Measurements from ENCODE around the gene PFN3.

The PFN3 gene, protein sequence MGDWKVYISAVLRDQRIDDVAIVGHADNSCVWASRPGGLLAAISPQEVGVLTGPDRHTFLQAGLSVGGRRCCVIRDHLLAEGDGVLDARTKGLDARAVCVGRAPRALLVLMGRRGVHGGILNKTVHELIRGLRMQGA

DNA sequence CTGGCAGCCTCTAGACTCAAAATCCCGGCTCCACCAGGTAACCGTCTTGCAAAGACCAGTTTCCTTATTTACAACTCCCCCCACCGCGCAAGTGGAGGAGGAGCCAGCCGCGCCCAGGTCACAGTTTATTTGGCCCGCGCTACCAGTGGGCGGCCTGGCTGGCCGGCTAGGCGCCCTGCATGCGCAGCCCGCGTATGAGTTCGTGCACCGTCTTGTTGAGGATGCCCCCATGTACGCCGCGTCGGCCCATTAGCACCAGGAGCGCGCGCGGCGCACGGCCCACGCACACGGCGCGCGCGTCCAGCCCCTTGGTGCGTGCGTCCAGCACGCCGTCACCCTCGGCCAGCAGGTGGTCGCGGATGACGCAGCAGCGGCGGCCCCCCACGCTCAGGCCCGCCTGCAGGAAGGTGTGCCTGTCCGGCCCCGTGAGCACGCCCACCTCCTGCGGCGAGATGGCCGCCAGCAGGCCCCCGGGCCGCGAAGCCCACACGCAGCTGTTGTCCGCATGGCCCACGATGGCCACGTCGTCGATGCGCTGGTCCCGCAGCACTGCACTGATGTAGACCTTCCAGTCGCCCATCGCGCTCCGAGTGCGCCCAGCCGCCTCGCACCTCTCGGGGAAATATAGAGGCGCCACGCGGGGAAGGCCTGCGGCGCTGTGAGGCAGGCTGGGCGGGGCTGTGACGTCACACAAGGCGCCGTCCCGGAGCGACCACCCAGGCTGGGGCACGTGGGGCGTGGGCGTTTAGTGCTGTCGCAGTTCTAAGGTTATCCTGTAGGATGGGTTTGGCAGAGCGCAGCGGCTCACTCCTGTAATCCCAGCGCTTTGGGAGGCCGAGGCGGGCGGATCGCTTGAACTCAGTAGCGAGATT, at the start of gene PFN3:
TSS of gene PFN3 (minus strand) at position 665 of the 872 bp plus-strand sequence. CDS start at position 580, 85 bp downstream.
- no peak for DNase-seq

DNA sequence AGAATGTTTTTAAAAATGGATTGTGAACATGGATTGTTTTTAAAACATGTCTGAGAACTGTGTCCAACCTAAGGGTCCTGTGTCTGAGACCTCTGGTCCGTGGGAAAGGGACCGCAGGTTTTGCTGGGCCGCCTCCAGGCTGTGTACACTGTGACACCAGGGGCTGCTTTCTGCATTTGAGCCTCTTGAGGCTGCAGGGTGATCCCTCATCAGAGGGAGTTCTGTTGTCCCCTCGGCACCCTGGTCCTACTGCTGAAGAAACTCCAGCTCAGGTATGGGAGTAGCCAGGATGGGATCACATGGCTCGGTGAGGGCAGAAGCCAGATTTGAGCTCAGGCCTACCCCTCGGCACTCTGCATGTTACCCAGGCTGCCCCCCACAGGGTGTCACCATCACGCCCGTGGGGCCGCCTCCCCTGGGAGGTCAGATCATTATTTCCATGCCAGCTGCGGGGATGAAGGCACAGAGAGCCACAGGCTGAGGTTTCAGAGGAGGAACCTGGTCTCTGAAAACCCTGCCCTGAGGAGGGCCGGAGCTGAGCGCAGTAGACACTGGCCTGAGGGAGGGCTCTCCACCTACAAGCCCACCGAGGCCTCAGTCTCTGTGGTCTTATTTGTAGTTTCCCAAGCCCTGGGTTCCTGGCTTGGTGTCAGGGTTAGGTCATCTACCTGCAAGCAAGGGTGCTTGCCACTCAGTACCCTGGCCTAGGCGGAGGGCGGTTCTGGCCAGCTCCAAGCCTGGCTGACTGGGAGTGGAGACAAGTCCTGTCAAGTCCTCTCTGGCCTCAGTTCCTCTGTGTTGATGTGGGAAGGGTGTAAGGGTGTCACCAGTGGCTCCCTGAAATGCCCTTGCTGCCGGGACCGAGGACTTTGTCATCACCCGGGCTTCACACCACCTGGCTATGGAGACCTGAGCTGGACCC, 48.9 kb upstream of the PFN3 start:
- no peak for DNase-seq

DNA sequence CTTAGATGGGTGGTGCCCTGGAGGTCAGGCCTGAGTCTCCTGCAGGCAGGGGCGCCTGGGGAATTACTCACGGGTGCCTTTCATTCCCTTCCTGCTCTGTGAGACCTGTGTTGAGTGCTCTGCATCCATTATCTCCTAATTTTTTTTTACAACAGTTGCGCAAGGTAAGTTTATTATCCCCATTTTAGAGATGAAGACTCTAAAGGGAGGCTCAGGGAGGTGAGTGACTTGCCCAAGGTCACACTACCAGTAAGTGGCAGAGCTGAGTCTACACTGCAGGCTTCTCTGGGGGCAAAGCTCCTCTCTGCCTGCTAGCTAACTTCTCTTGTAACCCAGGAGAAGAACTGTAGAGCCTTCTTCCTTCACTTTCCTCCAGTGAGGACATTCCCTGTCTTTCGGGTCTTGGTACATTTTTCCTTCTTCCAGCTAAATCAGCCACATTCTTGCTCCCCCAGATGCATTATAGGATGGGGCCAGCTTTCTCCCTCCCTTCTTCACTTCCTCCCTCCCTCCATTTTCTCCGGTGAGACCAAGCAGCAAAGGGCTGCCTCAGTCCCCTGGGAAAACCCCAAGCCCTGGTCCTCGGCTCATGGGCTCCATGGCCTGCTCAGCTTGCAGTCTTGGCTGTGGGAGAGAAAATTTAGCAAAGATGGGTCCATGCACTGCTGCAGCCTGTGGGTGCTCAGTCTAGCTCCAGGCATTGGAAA, 47.9 kb upstream of the PFN3 start:
- DNase-seq, result no peak

DNA sequence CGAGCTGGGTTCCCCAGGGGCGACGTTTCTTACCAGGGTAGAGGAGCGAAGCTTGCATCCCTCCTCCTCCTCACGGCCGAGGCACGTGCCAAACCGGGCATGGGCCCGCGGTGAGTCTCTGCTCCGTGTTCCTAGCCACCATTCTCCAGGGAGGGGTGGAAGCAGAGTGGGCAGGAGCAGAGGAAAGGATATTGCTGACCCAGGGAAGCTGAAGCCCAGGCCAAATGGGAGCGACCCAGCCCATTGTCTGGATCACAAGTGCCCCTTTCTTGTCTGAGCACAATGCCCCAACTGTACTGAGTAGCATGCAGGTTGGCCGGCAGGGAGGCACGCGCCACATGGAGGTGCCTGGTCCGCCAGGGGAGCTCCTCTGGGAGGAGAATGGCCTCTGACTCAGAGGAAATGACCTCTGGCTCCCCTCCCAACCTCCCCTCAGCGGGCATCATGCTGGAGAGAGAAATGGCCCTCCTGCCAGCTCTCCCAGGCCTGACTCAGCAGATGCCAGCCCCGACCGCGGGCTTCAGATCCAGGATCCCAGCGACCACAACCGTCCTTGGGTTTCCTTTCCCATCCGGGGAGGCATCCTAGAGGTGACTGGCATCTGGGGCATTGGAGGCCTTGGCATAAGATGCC, 47.3 kb upstream of the PFN3 start:
- no peak for DNase-seq

DNA sequence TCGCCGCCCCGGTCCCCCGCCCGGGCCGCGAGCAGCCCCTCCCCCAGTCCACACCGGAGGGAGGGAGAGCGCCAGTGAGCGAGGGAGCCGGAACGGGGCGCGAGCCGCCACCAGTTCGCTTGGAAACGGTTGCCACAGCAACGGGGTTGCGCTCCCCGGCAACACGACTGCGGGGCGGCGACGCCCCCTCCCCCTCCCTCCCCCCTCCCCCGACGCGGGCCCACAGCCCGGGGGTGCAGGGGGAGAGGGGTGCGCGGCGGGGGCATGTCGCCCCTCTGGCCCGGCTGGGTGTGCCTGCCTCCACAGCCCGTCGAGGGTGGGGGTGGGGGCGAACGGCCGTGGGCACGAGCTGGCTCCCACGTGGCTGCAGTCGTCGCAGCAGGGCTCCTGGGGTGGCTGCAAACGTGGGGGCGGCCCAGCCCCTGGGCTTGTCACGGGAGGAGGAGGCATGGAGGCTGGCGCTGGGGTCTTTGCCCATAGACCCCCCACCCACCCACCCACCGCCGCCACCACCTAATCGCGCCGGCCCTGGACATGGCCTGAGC, 46.7 kb upstream of the PFN3 start:
- peak; percentile 59 to 71 for DNase-seq

DNA sequence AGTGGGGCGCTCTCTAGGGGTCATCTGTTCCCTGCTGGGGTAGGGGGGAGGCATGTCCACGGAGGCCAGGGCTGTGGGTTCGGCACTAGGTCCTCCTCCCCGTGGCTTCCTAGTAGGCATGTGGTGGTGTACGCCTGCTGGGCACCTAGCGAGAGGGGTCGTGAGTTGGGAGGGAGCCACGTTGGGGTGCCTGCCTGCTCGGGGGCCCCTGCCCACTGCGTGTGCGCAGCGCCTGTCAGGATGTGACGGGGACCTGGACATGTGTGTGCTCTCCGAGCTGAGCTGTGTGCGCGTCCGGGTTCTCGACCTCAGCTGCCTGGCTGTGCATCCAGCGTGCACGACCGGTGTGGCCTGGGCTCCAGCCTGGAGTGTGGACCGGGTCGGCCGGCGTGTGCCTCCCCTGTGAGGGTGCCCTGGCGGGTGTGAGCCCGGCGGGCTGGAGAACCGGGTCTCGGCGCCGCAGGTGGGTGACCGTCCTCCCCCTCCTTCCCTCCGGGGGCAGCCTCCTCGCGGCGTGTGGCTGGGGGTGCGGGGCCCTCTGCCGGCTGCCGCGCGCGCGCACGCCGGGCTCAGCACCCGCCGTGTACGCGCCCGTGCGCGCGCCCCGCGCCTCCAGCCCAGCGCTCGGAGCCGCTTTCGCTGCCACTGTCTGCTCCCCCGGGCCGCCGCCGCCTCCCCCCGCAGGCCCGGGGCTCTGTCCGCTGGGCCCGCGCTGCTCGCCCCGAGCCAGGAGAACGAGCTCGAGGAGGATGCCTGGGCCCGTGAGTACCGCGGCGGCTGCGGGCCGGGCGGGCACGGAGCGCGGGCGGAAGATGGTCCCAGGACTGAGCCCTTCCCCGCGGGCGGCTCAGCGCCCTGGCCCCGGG, 46.0 kb upstream of the PFN3 start, which contains the start of gene PRR7:
TSS of gene PRR7 (plus strand) at position 615 of the 866 bp plus-strand sequence. CDS start 8,254 bp downstream, outside the sequence.
- peak; percentile 69 to 72 for DNase-seq

DNA sequence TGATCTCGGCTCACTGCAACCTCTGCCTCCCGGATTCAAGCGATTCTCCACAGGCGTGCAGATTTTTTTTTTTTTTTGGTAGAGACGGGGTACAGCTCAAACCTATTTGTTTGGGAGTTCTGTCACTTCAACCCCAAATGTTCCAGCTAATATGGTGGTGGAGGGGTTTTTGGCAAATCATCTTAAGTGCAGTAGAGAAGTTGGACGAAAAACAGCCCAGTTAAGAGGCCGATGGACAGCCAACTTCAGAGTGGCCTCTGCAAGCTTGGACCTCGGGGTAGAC, 45.4 kb upstream of the PFN3 start:
- no peak for DNase-seq

DNA sequence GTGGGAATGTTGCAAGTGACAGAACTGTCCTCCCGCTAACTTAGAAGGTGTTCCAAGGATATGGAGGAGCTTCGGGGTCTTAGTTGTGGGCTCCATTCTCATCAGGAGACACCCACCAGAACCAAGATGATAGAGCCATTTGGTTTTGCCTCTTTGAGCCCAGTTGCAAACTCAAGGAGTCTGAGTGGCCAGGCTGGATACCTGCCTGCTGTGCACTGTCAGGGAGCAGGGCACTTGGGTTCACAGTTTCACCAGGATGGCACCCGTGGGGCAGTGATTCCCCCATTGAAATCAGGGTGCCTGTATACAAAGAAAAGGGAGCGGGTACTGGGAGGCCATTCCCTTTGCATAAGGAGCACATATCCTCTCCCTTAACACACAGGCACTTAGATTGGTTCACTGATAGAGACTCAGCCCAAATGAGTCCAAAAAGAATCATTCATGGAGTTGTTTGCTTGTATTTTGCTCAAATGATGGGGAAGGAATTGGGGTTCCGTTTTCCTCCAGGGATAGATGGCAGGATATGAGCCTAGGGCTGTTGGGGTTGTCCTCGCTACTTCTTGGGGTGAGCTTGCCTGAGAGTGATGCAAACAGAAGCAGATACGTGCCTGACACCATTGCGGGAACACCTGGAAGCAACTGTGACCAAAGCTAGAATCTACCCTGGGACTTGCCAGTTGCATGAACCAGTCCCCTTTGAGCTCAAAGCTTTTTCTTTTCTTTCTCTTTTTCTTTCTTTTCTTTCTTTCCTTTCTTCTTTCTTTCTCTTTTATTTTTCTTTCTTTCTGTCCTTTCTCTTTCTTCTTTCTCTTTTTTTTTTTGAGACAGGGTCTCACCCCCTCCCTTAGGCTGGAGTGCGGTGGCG, 44.8 kb upstream of the PFN3 start:
- DNase-seq, result no peak

DNA sequence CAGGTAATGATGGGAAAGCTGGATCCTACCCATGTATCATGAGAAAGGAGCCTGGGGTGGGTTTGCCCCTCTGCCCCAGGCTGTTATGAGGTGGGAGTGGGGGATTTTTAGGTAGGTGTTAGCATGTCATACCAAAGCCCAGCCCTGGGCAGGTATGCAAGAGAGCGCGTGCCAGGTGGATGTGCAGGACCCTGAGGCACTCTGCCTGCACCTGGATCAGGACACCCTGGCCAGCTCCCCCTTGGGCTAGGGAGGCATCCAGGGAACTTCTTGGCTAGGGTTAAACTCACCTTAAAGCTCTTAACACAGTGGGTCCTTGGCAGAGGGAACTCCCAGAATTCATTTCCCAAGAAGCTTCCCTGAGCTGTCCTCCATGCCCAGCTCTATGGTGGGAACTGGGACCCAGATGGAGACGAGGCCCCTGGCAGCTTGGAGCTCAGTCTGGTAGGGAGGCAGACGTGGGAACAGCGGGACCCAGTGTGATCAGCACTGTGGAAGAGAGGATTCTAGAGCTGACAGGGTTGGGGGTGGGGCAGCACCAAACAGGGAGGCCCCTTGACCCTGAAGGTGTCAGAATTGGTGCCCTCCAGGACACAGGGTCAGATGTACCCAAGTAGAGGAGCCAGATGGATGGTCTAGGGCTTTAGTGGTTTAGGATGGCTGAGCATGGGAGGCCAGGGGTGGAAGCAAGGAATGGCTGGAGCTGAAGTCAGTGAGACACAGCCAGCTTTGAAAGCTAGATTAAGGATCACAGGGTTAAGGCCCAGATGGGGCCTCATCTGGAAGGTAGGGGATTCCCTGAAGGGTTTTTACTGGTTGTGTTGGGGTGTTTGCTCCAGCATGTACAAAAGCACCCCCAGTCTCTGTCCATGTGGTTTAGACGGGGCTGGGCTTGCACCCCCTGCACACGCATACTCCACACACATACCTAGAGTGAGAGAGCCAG, 43.9 kb upstream of the PFN3 start:
- no peak for DNase-seq

DNA sequence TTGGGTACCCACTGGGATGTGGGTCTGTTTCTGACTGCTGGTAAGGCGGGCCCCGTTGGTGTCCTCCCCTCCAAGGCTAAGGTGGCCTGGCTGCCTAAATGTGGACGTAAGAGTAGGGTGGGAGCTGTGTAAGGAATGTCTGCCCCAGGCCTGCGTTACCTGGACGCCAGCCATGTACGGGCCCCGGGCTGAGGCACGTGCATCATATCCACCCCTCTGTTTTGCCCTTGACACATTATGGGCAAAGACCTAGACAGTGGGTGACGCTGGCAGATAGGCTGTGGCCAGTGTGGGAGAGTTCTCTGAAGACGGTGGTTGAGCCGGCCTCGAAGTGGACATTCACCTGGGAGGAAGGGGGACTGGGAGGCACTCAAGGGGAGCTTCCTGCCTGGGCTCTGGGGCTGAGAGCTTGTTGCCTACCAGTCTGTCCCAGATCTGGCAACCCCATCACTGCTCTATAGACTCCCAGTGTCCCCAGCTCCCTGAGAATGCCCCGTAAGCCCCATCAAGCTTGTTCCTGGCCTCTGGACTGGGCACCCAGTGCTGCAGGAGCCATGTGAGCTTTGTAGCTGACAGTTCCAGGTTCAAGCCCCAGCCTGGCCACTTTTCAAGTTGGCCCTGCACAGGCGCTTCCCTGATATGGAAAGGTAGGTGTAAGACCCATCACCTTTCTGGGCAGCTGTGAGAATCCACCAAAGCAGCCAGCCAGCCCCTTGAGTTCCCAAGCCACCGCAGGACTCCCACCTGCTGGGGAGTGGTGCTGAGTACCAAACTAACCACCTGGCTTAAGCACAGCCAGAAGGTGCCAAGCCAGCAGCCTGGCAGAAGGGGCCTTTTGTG, 42.9 kb upstream of the PFN3 start:
- no peak for DNase-seq

DNA sequence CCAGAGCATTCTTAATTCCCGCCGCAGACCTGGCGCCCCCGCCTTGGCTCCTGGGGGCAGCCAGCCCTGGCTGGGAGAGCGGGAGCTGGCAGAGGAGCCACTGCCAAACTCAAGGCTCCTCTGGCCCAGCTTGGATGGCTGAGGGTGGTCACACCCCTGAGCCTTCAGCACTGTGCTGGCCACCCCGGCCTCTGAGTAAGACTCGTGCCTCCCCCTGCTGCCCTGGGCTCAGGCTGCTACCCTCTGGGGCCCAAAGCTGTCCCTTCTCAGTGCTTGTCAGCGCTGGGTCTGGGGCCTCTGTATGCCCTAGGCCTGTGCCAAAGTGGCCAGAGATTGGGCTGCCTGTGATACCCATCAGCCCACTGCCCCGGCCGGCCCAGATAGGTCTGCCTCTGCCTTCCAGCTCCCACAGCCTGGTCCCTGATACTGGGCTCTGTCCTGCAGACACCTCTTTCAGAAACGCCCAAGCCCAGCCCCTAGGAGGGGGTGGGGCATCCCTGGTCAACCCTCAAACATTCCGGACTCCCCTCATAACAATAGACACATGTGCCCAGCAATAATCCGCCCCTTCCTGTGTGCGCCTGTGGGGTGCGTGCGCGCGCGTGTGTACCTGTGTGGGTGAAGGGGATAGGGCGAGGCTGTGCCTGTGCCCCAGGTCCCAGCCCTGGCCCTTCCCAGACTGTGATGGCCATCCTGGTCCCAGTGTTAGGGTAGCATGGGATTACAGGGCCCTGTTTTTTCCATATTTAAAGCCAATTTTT, 41.8 kb upstream of the PFN3 start:
- DNase-seq, result no peak

DNA sequence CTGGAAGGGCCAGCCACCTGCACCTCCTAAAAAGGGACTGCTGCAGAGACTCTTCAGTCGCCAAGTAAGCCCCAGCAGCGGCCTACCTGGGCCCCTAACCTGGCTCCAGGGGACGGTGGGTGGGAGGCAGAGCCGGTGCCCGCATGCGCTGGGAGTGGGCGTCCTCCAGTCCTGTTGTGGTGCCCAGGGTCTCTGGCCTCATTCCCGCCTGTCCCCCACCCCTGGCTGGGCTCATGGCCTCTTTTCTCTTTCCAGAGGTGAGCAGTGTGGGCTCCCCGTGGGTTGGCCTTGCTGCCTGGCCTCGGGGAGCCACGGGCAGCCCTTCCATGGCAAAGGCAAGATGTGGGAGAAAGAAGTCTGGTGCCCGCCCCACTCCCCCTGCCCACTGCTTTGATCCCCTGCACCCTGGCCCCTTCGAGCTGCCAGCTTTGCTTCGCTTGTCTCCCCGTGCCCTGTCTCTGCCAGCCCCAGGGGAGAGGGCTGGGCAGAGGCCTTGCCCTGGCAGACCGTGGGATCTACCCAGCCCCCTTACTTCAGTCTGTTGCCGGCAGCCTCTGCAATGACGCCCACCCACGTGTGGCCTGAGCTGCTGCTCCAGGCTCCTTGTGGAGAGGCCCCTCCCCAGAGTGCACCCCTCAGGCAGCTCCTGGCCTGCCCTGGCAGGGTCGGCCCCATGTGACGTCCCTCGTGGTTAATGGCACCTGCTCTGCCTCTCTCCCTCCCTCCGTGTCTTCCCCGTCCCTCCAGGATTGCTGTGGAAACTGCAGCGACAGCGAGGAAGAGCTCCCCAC, 40.7 kb upstream of the PFN3 start:
- DNase-seq, result no peak

DNA sequence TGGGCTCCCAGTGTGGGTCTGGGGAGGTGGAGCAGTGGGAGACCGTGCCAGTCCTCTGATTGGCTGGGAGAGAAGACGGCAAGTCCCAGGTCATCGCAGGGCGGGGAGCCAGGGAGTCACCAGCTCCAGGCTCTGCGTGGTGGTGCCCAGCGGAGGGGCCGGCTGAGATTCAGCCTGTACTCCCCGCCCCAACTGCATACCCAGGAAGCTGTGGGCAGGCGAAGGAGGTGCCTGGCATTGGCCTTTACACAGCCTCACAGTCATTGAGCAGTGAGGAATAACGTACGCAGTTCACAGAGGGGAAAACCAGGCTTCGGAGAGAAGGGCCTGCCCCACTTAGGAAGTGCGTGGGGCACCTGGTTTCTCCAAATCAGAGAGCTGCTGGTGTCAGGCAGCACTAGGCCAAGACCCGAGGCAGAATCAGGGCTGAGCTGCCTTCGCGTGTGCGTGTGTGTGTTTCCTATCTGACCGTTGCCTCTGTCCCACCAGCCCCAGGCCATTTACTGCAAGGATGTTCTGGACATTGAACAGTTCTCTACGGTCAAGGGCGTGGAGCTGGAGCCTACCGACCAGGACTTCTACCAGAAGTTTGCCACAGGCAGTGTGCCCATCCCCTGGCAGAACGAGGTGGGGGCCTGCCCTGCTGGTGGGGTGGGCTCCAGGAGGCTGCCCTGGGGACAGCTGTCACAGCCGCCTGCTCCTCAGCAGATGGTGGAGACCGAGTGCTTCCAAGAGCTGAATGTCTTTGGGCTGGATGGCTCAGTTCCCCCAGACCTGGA, 39.9 kb upstream of the PFN3 start:
- peak; percentile 59 to 61 for DNase-seq

DNA sequence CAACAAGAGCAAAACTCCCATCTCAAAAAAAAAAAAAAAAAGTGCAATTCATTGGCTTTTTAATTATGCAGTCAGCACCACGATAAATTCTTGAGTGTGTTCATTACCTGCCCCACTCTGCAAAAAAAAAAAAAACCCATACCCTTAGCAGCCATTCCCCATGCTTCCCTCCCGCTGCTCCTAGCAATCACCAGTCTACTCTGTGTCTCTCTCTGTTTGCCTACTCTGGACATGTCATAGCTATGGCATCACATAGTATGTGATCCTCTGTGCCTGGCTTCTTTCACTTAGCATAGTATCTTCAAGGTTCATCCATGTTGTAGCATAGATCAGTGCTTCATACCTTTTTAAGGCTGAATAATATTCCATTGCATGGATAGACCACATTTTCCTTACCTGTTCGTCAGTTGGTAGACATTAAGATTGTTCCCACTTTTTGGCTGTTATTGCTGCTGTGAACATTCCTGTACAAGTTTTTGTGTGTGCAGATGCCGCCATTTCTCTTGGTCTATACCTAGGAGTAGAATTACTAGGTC, 39.1 kb upstream of the PFN3 start:
- DNase-seq, result no peak

DNA sequence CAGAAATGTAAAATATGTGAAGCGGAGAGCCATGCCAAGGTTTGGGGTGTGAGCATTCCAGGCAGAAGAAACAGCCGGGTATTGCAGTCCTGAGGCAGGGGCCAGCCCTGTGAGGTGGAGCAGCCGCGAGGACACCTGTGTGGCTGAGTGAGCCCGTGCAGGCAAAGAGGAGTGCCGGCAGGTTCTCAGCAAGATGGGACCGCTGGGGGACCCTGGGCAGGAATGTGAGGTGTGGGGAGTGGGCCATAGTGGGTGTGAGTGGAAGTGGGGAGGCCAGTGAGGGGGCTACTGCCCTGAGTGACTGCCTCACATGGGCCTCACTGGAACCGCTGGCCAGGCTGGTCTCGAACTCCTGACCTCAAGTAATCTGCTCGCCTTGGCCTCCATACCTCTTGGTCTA, 38.0 kb upstream of the PFN3 start:
- DNase-seq, result no peak

All from activated CD4-positive, alpha-beta T cell treated with anti-CD3 and anti-CD28 coated beads for 4 hours (primary cell).